MG63 (cell line): Measurements from ENCODE around the gene DOHH. TPM values are rescaled to one million over a fixed set of nuclear protein-coding genes. Genes with fewer than 3 reads are reported as not detected.

Experiments
- DNase-seq: peaks from one replicate; pipeline ENCODE4 v3.0.0-alpha.2; 2020
- H3K27me3 ChIP-seq: fragments of 250-450 bp; sonication (Bioruptor Pico); 2 replicates; pipeline ENCODE4 v1.5.1; 2020; ENCODE audit warnings: mild to moderate bottlenecking, moderate library complexity
- H3K36me3 ChIP-seq: fragments of 250-450 bp; sonication (Bioruptor Pico); 2 replicates; pipeline ENCODE4 v1.5.1; 2020; ENCODE audit warnings: mild to moderate bottlenecking, moderate library complexity
- H3K4me3 ChIP-seq: fragments of 250-450 bp; sonication (Bioruptor Pico); 2 replicates; pipeline ENCODE4 v1.5.1; 2020; ENCODE audit warnings: mild to moderate bottlenecking, moderate library complexity
- H3K9me3 ChIP-seq: fragments of 250-450 bp; sonication (Bioruptor Pico); 2 replicates; pipeline ENCODE4 v1.5.1; 2020; ENCODE audit warnings: mild to moderate bottlenecking, moderate library complexity
- total RNA-seq: library from RNA; depleted of rRNA; stranded (reverse); fragments of >200 nt; shearing (Covaris generic); gene quantifications from 2 replicates; pipeline ENCODE4 v1.2.3, GENCODE V29; 2014; ENCODE audit warnings: low replicate concordance

Gene DOHH
- total RNA-seq, 1 experiment from 2014 or later, result 34.5 TPM

GRCh38 chr19:3526507-3527237 is 26.2 kb upstream of the DOHH start:
- no peak overlapping the region for H3K4me3 ChIP-seq
- no peak for DNase-seq
- peaks cover 3% of the 10 kb centered on the region; the same call in 1 of the 2 replicates for H3K36me3 ChIP-seq
- H3K9me3 ChIP-seq, result no peaks in the 10 kb centered on the region
- H3K27me3 ChIP-seq, result no peaks in the 10 kb centered on the region

- DNase-seq, result no peak
- H3K27me3 ChIP-seq, result no peaks in the 10 kb centered on the region
- no peaks in the 10 kb centered on the region for H3K36me3 ChIP-seq
- H3K9me3 ChIP-seq, result no peaks in the 10 kb centered on the region
- H3K4me3 ChIP-seq, result no peak overlapping the region
Observed at GRCh38 chr19:3524904-3525451, 24.5 kb upstream of the DOHH start.

- Histone ChIP-seq H3K27me3 (no peaks in the 10 kb centered on the region), H3K36me3 (no peaks in the 10 kb centered on the region), H3K4me3 (no peak overlapping the region), H3K9me3 (no peaks in the 10 kb centered on the region)
- DNase-seq, result no peak
Observed at GRCh38 chr19:3524078-3524842, 23.8 kb upstream of the DOHH start.

GRCh38 chr19:3523361-3524077 is 23.0 kb upstream of the DOHH start:
- DNase-seq, result no peak

GRCh38 chr19:3522421-3523360 is 22.2 kb upstream of the DOHH start:
- H3K4me3 ChIP-seq, result no peak overlapping the region
- H3K36me3 ChIP-seq, result no peaks in the 10 kb centered on the region
- H3K27me3 ChIP-seq, result no peaks in the 10 kb centered on the region
- H3K9me3 ChIP-seq, result no peaks in the 10 kb centered on the region
- DNase-seq, result no peak

More at GRCh38 chr19:3523361-3524077, 23.0 kb upstream of the DOHH start:
- H3K27me3 ChIP-seq, result no peaks in the 10 kb centered on the region
- H3K36me3 ChIP-seq, result no peaks in the 10 kb centered on the region
- H3K9me3 ChIP-seq, result no peaks in the 10 kb centered on the region
- no peak overlapping the region for H3K4me3 ChIP-seq

- DNase-seq, result no peak
Observed at GRCh38 chr19:3521104-3521445, 20.6 kb upstream of the DOHH start.

GRCh38 chr19:3520166-3521103 is 20.0 kb upstream of the DOHH start:
- no peak overlapping the region for H3K4me3 ChIP-seq
- no peaks in the 10 kb centered on the region for H3K27me3 ChIP-seq
- H3K36me3 ChIP-seq, result no peaks in the 10 kb centered on the region
- DNase-seq, result no peak
- no peaks in the 10 kb centered on the region for H3K9me3 ChIP-seq

More at GRCh38 chr19:3521104-3521445, 20.6 kb upstream of the DOHH start:
- no peak overlapping the region for H3K4me3 ChIP-seq
- no peaks in the 10 kb centered on the region for H3K27me3 ChIP-seq
- no peaks in the 10 kb centered on the region for H3K9me3 ChIP-seq
- no peaks in the 10 kb centered on the region for H3K36me3 ChIP-seq

GRCh38 chr19:3519126-3519525 is 18.7 kb upstream of the DOHH start:
- H3K9me3 ChIP-seq, result no peaks in the 10 kb centered on the region
- no peak for DNase-seq
- H3K36me3 ChIP-seq, result no peaks in the 10 kb centered on the region
- H3K4me3 ChIP-seq, result no peak overlapping the region
- H3K27me3 ChIP-seq, result no peaks in the 10 kb centered on the region

GRCh38 chr19:3518659-3519058 is 18.2 kb upstream of the DOHH start:
- DNase-seq, result no peak
- Histone ChIP-seq H3K27me3 (no peaks in the 10 kb centered on the region), H3K4me3 (no peak overlapping the region), H3K36me3 (no peaks in the 10 kb centered on the region), H3K9me3 (no peaks in the 10 kb centered on the region)

GRCh38 chr19:3518255-3518654 is 17.8 kb upstream of the DOHH start:
- H3K27me3 ChIP-seq, result no peaks in the 10 kb centered on the region
- H3K9me3 ChIP-seq, result no peaks in the 10 kb centered on the region
- DNase-seq, result no peak
- H3K4me3 ChIP-seq, result no peak overlapping the region
- H3K36me3 ChIP-seq, result no peaks in the 10 kb centered on the region

- H3K4me3 ChIP-seq, result no peak overlapping the region
- DNase-seq, result no peak
- H3K36me3 ChIP-seq, result no peaks in the 10 kb centered on the region
- H3K9me3 ChIP-seq, result no peaks in the 10 kb centered on the region
- H3K27me3 ChIP-seq, result no peaks in the 10 kb centered on the region
Observed at GRCh38 chr19:3517638-3518037, 17.2 kb upstream of the DOHH start.

GRCh38 chr19:3516675-3517207 is 16.3 kb upstream of the DOHH start:
- Histone ChIP-seq H3K4me3 (no peak overlapping the region), H3K27me3 (no peaks in the 10 kb centered on the region), H3K36me3 (no peaks in the 10 kb centered on the region), H3K9me3 (no peaks in the 10 kb centered on the region)
- no peak for DNase-seq

- Histone ChIP-seq H3K9me3 (no peaks in the 10 kb centered on the region), H3K36me3 (no peaks in the 10 kb centered on the region; the same call in 1 of the 2 replicates), H3K4me3 (no peak overlapping the region), H3K27me3 (no peaks in the 10 kb centered on the region)
- no peak for DNase-seq
Observed at GRCh38 chr19:3515891-3516422, 15.5 kb upstream of the DOHH start.

GRCh38 chr19:3514930-3515329 is 14.5 kb upstream of the DOHH start:
- Histone ChIP-seq H3K9me3 (no peaks in the 10 kb centered on the region), H3K36me3 (no peaks in the 10 kb centered on the region; the same call in none of the 2 replicates), H3K27me3 (no peaks in the 10 kb centered on the region), H3K4me3 (no peak overlapping the region)
- DNase-seq, result no peak
